GM21367 (cell line): ENCODE data around the gene AP1G1.

Source experiments
- ATAC-seq: cut with Tn5 transposase; IDR thresholded peaks from one replicate; pipeline ENCODE4 v1.9.1; 2021; ENCODE audit not compliant: unreplicated experiment

AP1G1 gene

DNA sequence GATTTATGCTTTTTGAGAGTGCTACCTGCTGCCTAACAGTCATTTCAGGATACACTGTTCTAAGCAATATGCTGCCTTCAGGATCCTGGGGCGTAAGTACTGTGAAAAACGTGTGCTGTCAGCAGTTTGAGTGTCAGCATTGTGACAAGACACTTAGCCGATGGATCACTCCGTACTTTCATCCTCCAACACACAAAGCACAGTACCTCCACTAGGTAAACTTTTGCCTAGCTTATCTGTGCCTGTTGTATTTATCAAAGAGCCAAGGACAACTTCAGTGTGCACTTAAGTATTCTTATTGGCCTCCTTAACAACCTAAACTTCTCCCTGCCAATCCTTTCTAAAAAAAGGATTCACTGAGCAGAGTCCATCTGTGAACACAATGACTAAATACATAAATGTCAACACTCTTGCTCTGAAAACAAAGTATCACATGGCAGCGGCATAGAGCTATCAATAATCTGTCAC, 50.3 kb downstream of the AP1G1 start:
- no peak for ATAC-seq

DNA sequence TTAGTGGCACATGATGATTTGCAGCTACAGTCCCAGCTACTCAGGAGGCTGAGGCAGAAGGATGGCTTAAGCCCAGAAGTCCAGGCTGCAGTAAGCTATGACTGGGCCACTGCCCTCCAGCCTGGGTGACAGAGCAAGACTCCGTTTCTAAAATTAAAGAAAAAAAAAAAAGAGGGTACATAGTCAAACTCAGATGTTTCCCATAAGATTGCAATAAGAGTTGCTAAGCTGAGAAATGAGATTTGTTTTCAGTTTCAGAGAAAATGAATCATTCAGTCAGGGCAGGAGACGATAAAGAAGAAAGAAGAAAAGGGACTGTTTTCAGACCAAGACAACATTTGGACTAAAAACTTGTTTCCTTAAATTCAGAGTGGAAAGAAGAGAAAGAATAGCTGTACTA, 54.0 kb downstream of the AP1G1 start:
- ATAC-seq = no peak

DNA sequence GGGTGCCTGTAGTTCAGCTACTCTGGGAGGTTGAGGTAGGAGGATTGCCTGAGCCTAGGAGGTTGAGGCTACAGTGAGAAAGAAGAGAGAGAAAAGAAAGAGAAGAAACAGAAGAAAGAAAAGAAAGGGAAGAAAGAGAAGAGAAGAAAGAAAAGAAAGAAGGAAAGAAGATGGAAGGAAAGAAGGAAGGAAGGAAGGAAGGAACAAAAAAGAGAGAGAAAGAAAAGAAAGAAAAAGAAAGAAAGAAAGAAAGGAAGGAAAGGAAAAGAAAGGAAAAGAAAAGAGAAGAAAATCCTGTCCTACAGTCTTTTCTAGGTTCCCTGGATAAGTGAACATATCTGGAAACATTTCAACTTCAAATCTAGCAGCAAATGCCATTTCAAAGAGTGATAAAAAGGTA, 54.5 kb downstream of the AP1G1 start:
- ATAC-seq = no peak

- no peak for ATAC-seq
These were observed 60.4 kb downstream of the AP1G1 start for GRCh38 chr16:71748226-71748625.

- no peak for ATAC-seq
These were observed 62.1 kb downstream of the AP1G1 start for GRCh38 chr16:71746442-71747046.

- no peak for ATAC-seq
These were observed 69.8 kb downstream of the AP1G1 start for GRCh38 chr16:71738855-71739254.

GRCh38 chr16:71737501-71737900, 71.1 kb downstream of the AP1G1 start:
- ATAC-seq = no peak

DNA sequence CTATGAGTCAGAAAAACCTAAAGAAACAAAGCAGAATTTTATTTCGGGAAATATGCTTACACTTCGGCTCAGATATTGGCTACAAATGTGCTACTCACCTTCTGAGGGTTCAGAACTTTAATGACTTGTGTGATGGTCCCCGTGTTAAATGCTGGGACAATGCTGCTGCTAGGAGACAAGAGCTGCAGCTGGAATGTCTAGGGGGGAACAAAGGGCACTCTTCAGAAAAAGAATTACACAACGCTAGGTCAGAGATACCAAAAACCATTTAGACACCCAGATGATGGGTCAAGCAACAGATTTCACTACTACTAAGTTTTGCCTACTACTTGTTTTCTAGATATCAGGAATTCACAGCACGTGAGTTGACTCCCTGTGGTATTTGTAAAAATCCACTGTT, 74.1 kb downstream of the AP1G1 start:
- ATAC-seq = no peak

DNA sequence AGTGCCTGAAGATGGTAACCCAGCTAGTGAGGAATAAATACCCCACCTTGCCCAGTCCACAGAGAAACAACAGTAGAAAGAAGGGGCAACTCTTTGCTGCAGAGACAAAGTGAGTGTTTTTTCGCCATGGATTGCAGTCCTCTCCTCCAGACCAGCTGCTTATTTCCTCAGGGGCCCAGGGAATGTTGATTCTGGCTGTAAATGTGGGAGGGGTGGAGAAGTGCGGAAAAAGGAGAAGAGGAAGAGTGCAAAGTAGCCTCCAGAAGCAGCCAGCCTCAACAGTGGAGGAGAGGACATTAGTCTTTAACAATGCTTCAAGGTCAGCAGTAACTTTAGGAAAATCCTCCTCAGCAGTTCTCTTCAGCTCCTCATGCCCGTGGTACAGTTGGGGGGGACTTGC, 76.0 kb downstream of the AP1G1 start:
- no peak for ATAC-seq

GRCh38 chr16:71727551-71728324, 80.9 kb downstream of the AP1G1 start:
- ATAC-seq = no peak

- no peak for ATAC-seq
These were observed 81.9 kb downstream of the AP1G1 start for GRCh38 chr16:71726476-71727315.

- no peak for ATAC-seq
These were observed 84.3 kb downstream of the AP1G1 start, which contains the start of gene PHLPP2 for GRCh38 chr16:71724320-71724751. TSS of gene PHLPP2 (minus strand) at chr16:71724701. CDS start at chr16:71714795, 9,906 bp downstream.

GRCh38 chr16:71723537-71724319, 84.9 kb downstream of the AP1G1 start:
- peak; percentile 67 for ATAC-seq

- ATAC-seq = peak; percentile 28
These were observed 85.7 kb downstream of the AP1G1 start for GRCh38 chr16:71722801-71723536.

DNA sequence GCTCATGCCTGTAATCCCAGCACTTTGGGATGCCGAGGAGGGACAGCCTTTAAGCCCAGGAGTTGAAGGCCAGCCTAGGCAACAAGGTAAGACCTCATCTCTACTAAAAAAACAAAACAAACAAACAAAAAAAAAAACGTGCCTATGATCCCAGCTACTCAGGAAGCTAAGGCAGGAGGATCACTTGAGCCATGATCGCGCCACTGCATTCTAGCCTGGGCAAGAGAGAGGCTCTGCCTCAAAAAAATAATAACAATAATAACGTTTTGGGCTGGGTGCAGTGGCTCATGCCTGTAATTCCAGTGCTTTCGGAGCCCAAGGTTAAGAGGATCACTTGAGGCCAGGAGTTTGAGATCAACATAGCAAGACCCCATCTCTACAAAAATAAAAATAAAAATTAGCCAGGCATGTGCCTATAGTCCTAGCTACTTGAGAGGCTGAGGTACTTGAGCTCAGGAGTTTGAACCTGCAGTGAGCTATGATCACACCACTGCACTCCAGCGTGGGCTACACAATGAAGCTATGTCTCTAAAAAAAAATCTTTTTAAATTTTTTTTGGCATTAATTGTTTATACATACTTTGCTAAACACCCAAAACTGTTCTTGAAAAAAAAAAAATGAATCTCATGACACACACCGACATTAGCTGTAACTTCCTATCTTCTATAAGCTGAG, 87.4 kb downstream of the AP1G1 start:
- ATAC-seq = no peak

- ATAC-seq = no peak
These were observed 96.1 kb downstream of the AP1G1 start for GRCh38 chr16:71712501-71712900.

GRCh38 chr16:71711789-71712188, 96.8 kb downstream of the AP1G1 start:
- no peak for ATAC-seq

DNA sequence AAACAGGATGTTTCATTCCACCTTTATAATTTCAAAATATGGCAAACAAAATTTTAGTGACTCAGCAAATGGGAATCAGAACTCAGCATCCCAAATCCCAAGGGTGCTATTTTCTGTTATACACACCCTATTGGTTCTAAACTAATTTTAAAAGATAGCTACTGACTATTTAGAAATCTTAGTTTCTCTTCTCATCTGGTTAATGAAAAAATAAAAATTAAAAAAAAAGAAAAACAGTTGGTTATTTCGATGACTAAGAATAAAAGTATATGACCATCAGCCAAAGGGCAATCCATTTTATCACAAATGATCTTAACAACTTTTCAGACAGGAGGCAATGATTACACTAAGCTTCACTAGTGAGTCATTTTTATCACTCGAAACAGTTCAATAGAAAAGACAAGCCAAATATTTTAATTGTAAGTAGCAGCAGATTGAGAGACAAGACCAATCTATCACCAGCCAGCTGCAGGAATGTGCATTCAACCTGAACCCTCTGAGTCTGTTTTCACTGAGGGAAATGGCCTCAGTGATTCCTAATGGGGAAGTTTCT, 99.3 kb downstream of the AP1G1 start:
- no peak for ATAC-seq

DNA sequence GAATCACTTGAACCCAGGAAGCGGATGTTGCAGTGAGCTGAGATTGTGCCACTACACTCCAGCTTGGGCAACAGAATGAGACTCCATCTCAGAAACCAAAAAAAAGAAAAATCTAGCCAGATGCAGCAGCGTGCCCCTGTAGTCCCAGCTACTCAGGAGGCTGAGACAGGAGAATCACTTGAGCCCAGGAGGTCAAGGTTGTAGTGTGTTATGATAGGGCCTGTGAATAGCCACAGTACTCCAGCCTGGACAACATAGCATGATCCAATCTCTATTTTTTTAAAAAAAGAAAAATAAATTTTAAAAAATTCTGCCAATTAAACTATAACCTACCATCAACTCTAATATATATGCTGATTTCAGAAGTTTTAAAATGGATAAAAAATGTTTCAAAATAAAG, 99.9 kb downstream of the AP1G1 start:
- ATAC-seq = no peak
